HCEC 1CT (cell line): ENCODE results near the gene ALKBH6.
"Not testable (repeated sequence)": the region's sequence is repeated elsewhere in the genome, so short reads cannot be mapped to it uniquely, and the experiment has no call there.

Source experiments
- DNase-seq: peaks from one replicate; pipeline ENCODE4 v3.0.0-alpha.2; 2017

ALKBH6 gene

GRCh38 chr19:36014012-36014924, at the start of gene ALKBH6:
Gene ALKBH6, minus strand, starts transcription at chr19:36014213. Its CDS starts 816 bp downstream, at chr19:36013397.
- peak; percentile 99 for DNase-seq

- DNase-seq, result no peak
These were observed 47.4 kb upstream of the ALKBH6 start for GRCh38 chr19:36061367-36061766.

- DNase-seq, result peak; percentile 15
These were observed 46.4 kb upstream of the ALKBH6 start for GRCh38 chr19:36060430-36060829.

GRCh38 chr19:36059180-36059910, 45.3 kb upstream of the ALKBH6 start:
- DNase-seq, result no peak

- DNase-seq, result no peak
These were observed 44.6 kb upstream of the ALKBH6 start for GRCh38 chr19:36058481-36059179.

- DNase-seq, result peak; percentile 93
These were observed 41.0 kb upstream of the ALKBH6 start, which contains the start of gene WDR62 for GRCh38 chr19:36054733-36055686. Gene WDR62, plus strand, starts transcription at chr19:36054897. Its CDS starts 75 bp downstream, at chr19:36054972.

GRCh38 chr19:36054119-36054732, 40.2 kb upstream of the ALKBH6 start, which contains the start of gene THAP8:
Gene THAP8, minus strand, starts transcription at chr19:36054285. Its CDS starts 68 bp downstream, at chr19:36054217.
- peak; percentile 99 for DNase-seq

GRCh38 chr19:36051637-36052036, 37.6 kb upstream of the ALKBH6 start:
- DNase-seq, result no peak

GRCh38 chr19:36051236-36051635, 37.2 kb upstream of the ALKBH6 start:
- no peak for DNase-seq

- DNase-seq, result no peak
These were observed 35.2 kb upstream of the ALKBH6 start for GRCh38 chr19:36049080-36049698.

- no peak for DNase-seq
These were observed 33.8 kb upstream of the ALKBH6 start for GRCh38 chr19:36047835-36048234.

- peak; percentile 25 for DNase-seq
These were observed 32.5 kb upstream of the ALKBH6 start for GRCh38 chr19:36046443-36047050.

- DNase-seq, result no peak
These were observed 29.9 kb upstream of the ALKBH6 start for GRCh38 chr19:36043952-36044351.

- peak; percentile 84 for DNase-seq
These were observed 27.8 kb upstream of the ALKBH6 start for GRCh38 chr19:36041831-36042230.

- not testable (repeated sequence) for DNase-seq
These were observed 27.1 kb upstream of the ALKBH6 start for GRCh38 chr19:36041092-36041491.

- no peak for DNase-seq
These were observed 26.5 kb upstream of the ALKBH6 start for GRCh38 chr19:36040495-36040894.

- DNase-seq, result peak; percentile 32
These were observed 18.5 kb upstream of the ALKBH6 start, which contains the start of gene CLIP3 for GRCh38 chr19:36032251-36033104. Gene CLIP3, minus strand, starts transcription at chr19:36032873. Its CDS starts 516 bp downstream, at chr19:36032357.

- no peak for DNase-seq
These were observed 17.3 kb upstream of the ALKBH6 start for GRCh38 chr19:36031308-36031707.
